ENCODE measurements around the gene FAM107B. TPM values are rescaled to one million over a fixed set of nuclear protein-coding genes. Genes with fewer than 3 reads are reported as not detected.

FAM107B gene
- total and polyA plus RNA-seq, 2 of the 13 experiments (the other 11 are each of a cell fraction or from before 2014, with no cell fraction given), result 15.7 to 24.8 TPM

DNA sequence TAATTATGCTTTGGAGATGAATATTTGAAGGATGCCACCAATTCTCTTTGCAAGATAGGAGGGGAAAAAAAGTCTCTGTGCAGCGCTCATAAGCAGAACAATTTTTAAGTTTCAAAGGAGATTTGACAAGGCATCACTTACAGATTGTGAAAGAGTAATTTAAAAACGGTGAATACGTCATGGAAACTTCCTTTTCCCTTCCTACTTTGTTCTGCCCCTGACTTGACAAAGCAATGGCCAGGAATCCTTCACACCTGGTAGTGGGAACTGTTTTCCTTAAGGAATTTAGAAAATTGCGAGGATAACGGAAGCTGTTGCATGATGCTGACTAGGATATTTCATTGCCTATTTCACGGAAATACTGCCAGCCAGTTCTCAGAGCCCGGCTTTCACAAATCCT, 16.7 kb downstream of the FAM107B start (continued):
- no peak for TF ChIP-seq PRDM15 (CRISPR knock-in tag; IDR thresholded peaks at IDR 0.05)

- no peaks in the 10 kb centered on the region for H3K36me3 ChIP-seq (replicated peaks in 1 of 2; ENCODE audit: control insufficient read depth in 1 of 2, insufficient read depth in 2 of 2, low read length in 2 of 2)
- no TSS peak for BruUV-seq (replicated peaks)
- H3K4me3 ChIP-seq (replicated peaks in 1 of 3; ENCODE audit: insufficient read depth in 1 of 3, low read depth in 2 of 3, low read length in 3 of 3), result no peak overlapping the region
- H3K79me2 ChIP-seq (ENCODE audit: insufficient read depth, low read length), result no peaks in the 10 kb centered on the region
- 36% methylated on average over 6 of the region's 6 CpGs for WGBS (ENCODE audit: low lambda C conversion rate)
- no peaks in the 10 kb centered on the region for H4K20me1 ChIP-seq (ENCODE audit: insufficient read depth, low read length)
- no peak overlapping the region for H3K9ac ChIP-seq (ENCODE audit: insufficient read depth, low read depth, low read length)
- DNase-seq (ENCODE audit: low spot score), result no peak
- peaks cover 0 to 7% of the 10 kb centered on the region in 2 experiments; a peak in 1 of 5 replicates for H3K27me3 ChIP-seq (ENCODE audit: control insufficient read depth in 1 of 2, insufficient read depth in 2 of 2, low read length in 2 of 2)
- FAIRE-seq, result no peak
- TF ChIP-seq, protein P1, sequence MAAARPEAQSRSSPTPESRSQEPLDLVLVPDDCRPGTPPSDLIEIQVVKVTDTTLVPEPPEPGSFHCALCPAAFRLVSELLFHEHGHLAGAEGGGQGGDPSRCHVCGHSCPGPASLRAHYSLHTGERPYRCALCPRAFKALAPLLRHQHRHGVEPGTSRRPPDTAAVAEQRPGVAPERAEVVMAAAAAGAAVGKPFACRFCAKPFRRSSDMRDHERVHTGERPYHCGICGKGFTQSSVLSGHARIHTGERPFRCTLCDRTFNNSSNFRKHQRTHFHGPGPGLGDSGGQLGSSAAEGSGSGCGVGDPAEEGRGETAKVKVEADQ (CRISPR knock-in tag; IDR thresholded peaks at IDR 0.05; ENCODE audit: borderline replicate concordance), result no peak
- TF ChIP-seq ZNF678 (CRISPR knock-in tag; IDR thresholded peaks at IDR 0.05) (no peak), TRAFD1 (CRISPR knock-in tag; IDR thresholded peaks at IDR 0.05; ENCODE audit: borderline replicate concordance) (no peak), ETV6 (CRISPR knock-in tag; conservative IDR thresholded peaks at IDR 0.05) (no peak), HOXA7 (CRISPR knock-in tag; IDR thresholded peaks at IDR 0.05) (no peak), ZFP37 (CRISPR knock-in tag; IDR thresholded peaks at IDR 0.05; ENCODE audit: borderline replicate concordance) (no peak), ATM (IDR thresholded peaks at IDR 0.05; ENCODE audit: borderline replicate concordance) (no peak), UBTF (CRISPR knock-in tag; IDR thresholded peaks at IDR 0.05) (no peak), FIP1L1 (IDR thresholded peaks at IDR 0.05; ENCODE audit: borderline replicate concordance, insufficient read depth, low read depth, low read length) (no peak)
- intact Hi-C loops (cut with micrococcal nuclease; ENCODE audit: unreplicated experiment), result no loop called here
- no peak for ATAC-seq
- H3K9me3 ChIP-seq (ENCODE audit: low read length), result no peaks in the 10 kb centered on the region
- no peak overlapping the region for H2AFZ ChIP-seq (ENCODE audit: low read length)
- no peak overlapping the region for H3K27ac ChIP-seq (ENCODE audit: extremely low read length, insufficient read depth, low read length)
- in situ Hi-C loops (cut with HindIII; ENCODE audit: extremely low pct_ligation_motif_present, low pct_unique_long_range_greater_than_20kb), result no loop called here
- CTCF ChIA-PET (ENCODE audit: low intra/inter-chr PET ratio, low total read pairs), result no interaction called here
- no peaks in the 10 kb centered on the region for H3K4me1 ChIP-seq (ENCODE audit: insufficient read depth, low read length)
- POLR2A ChIA-PET, result no interaction called here
- no peak overlapping the region for H3K4me2 ChIP-seq (ENCODE audit: low read depth, low read length)
These were observed 17.3 kb downstream of the FAM107B start for GRCh38 chr10:14757394-14757793.
